NCI-H2196 treated with DMSO at 0.1 percent for 48 hours (cell line): Measurements from ENCODE around the gene PCNX1.
"Not testable (repeated sequence)": the region's sequence is repeated elsewhere in the genome, so short reads cannot be mapped to it uniquely, and the experiment has no call there.

Experiments
- DNase-seq: peaks from one replicate; lab custom pipeline; 2025; ENCODE audit not compliant: unreplicated experiment; lab: John Stamatoyannopoulos, UW

Gene PCNX1

DNA sequence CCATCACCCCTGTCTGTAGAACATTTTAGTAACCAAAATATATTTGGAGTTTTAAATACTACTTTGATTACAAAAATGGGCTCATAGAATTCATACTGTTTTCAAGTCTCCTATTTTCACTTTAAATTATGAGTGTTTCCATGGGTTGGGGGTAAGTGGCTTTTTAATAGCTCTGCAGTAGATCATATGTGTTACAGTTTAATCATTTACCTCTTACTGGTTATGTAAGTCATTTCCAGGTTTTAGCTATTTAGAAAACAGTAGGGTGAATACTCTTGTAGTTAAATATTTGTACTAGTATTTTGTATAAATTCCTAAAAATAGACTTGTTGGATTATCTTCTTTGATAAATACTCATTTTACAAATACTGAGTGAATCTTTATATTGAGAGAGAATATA, 8.2 kb downstream of the PCNX1 start:
- DNase-seq: no peak

DNA sequence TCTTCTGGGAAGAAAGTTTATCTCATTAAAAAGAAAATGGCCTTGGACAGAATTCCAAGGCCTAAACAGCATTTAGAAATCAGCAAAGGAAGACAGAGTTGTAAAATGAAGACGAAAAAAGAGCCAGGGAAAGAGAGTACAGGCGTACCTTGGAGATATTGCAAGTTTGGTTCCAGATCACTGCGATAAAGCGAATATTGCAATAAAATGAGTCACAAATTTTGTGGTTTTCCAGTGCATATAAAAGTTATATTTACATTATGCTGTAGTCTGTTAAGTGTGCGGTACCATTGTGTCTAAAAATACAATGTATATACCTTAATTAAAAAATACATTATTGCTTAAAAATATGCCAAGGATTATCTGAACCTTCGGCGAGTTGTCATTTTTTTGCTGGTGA, 9.0 kb downstream of the PCNX1 start:
- DNase-seq: no peak

DNA sequence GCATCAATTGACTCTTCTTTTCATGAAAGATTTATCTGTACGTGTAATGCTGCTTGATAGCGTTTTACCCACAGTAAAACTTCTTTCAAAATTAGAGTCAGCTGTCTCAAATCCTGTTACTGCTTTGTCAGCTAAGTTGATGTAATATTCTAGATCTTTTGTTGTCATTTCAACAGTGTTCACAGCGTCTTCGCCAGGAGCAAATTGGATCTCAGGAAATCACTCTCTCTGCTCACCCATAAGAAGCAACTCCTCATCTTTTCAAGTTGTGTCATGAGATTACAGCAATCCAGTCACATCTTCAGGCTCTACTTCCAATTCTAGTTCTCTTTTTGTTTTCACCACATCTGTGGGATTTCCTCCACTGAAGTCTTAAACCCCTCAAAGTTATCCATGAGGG, 9.5 kb downstream of the PCNX1 start:
- no peak for DNase-seq

DNA sequence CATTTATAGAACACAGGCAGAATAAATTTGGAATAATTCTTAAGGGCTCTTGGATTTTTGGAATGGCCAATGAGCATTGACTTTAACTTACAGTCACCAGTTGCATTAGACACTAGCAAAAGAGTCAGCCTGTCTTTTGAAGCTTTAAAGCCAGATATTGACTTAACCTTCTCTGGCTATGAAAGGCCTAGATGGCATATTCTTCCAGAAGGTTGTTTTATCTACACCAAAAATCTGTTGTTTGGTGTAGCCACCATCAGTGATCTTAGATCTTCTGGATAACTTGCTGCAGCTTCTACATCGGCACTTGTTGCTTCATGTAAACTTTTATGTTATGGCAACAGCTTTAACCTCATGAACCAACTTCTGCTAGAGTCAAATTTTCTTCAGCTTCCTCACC, 10.4 kb downstream of the PCNX1 start:
- DNase-seq: no peak

DNA sequence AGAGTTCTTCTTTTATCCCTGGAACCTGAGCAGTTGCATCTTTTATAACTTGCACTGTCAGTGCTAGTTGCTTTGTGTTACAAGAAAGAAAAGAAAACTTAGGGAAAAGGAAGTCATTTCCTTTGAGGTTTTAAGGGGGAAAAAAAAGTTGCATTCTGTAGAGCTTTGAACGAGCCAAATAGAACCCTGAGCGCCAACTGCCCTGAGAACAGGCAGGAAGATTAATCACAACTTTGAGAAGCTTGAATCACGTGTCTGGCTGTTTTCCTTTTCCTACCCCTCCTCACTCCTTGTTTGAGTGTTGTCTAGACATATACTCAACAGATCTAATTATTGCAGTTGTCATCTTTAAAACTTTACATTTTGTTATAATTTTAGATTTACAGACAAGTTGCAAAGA, 12.5 kb downstream of the PCNX1 start:
- no peak for DNase-seq

DNA sequence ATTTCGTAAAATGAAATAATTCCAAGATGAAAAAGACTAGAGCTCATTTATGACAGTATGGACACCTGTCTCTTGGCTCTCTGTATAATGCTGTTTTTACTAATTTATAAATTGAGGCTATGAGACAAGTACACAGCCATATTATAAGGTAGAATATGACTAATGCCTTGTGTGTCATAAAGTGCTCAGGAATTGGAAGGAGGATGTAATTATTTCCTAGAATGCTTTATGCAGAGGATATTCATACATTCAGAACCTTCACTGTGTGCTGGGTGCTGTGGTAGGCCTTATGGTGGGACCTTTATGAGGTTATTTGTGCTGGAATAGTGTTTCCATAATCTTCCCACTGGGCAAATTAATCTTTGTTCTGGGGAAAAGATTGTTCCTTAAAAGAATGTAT, 13.3 kb downstream of the PCNX1 start:
- DNase-seq: no peak

DNA sequence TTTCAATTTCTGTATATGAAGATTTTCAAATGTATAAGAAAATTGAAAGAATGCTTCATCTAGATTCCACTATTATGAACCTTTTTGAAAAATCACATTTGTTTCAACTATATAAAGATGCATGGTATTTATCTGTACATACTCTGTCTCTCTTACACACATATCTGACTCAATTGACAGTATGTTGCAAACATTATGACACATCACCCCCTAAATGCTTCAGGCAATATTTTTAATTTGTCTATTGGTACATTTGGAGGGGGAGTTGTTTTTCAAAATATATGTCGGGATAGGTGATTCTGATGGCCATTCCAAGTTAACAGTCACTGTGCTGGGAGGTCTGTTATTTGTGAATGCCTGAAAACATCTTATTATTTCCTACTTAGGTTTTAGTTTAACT, 14.4 kb downstream of the PCNX1 start:
- DNase-seq: no peak

DNA sequence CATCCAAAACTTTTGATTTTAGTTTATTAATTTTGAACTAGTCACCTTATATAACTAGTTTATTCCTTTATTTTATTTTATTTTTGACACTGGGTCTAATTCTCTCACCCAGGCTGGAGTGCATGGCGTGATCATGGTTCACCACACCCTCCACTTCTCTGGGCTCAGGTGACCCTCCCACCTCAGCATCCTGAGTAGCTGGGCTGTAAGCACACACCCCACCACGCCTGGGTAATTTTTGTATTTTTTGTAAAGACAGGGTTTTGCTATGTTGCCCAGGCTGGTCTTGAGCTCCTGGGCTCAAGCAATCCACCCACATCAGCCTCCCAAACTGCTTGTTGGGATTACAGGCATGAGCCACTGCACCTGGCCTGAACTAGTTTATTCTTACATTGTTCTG, 17.3 kb downstream of the PCNX1 start:
- DNase-seq: no peak

DNA sequence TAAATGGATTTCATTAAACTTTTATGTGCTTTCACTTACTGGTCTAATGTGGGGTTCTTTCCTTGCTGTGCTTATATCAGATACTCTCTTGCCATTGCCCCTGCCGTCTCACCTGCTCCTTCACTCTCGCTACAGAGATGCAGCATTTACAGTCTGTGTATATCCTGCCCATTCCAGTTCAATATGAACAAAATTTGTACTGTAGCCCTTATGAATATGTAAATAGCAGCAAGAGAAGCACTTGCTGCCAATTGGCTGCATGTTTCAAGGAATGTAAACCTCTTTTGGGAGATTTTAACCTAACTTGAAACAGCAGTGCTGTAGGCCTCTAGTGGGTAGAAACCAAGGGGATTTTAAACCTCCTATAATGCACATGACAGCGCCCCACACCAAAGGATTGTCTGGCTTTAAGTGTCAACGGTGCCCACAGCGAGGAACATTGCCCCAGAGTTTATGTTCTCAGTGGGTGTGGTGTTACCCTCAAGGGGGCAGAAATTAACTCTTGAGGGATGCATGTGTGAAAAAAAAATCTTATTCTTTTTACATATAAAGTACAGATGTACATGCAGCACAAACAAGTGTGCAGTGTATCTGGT, 19.1 kb downstream of the PCNX1 start:
- no peak for DNase-seq

DNA sequence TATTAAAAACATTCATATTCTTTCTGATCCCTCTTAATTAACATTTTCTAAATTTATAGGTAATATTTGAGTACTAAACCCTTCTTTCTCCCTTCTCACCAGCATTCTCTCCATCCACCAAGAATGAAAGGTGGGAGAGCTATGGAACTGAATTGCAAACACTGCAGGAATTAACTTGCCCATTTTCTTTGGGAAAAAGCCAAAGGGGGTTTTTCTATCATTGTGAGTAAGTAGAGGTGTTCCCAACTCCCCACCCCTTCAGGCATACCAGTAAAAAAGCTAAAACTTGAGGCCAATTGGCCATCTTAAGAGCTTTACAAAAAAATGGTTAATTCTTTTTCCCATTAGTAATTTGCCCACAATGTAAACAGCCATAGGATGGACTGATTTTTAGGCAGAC, 23.7 kb downstream of the PCNX1 start:
- no peak for DNase-seq

DNA sequence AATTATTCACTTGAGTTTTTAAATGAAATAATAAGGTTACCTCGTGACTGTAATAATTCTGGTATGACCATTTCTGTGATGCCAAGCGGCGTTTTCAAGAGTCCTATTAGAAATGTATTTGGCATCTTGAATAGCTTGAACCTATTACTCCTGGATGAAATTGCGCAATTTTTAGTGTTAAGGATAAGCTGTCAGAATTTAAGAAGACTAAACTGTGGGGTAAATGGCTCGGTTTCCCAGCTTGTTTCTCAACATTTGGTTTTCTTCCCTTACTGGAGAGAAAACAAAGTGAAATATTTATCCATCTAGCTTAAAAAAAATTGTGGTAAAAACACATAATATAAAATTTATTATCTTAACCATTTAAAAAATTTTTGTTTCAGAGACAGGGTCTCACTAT, 26.8 kb downstream of the PCNX1 start:
- DNase-seq: no peak

DNA sequence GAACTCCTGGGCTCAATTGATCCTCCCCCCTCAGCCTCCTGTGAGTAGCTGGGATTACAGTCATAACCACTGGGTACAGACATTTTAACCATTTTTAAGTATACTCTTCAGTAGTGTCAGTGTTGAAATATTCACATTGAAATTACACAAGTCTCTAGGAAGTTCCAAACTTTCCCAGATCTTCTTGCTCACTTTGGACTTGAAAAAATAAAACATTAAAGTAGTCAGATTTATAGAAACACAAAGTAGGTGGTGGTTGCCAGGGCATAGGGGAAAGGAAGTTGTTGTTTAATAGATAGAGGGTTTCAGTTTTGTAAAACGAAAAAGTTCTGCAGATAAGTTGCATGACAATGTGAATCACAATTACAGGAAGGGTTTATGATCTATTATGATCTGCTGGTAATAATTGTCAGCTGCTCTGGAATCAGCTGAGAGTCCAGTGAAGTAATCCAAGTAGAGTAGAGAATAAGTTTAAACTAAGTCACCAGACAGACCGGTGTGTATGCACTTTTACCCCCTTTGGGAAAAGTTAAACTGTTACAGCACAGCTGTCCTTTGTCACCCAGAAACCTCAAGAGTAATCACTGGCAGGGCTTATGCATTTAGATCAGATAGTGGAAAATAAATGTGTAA, 27.4 kb downstream of the PCNX1 start:
- no peak for DNase-seq

DNA sequence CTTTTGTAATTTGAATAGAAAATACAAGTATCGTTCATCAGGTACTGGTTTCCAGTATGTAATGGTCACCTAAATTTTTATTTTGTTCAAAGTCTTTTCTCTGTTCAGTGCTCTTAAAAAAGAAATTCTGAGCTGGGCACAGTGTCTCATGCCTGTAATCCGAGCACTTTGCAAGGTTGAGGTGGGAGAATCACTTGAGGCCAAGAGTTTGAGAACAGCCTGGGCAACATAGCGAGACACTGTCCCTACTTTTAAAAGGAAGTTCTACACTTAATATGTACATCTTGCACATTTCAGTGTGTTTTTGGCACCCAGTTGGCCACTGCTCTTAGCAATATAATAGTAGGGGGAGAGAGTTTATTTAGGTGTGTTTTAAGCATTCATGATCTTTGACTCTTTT, 27.9 kb downstream of the PCNX1 start:
- no peak for DNase-seq

DNA sequence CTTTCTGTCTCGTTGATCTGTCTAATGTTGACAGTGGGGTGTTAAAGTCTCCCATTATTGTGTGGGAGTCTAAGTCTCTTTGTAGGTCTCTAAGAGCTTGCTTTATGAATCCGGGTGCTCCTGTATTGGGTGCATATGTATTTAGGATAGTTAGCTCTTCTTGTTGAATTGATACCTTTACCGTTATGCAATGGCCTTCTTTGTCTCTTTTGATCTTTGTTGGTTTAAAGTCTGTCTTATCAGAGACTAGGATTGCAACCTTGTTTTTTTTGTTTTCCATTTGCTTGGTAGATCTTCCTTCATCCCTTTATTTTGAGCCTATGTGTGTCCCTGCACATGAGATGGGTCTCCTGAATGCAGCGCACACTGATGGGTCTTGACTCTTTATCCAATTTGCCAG, 32.4 kb downstream of the PCNX1 start:
- DNase-seq: not testable (repeated sequence)

DNA sequence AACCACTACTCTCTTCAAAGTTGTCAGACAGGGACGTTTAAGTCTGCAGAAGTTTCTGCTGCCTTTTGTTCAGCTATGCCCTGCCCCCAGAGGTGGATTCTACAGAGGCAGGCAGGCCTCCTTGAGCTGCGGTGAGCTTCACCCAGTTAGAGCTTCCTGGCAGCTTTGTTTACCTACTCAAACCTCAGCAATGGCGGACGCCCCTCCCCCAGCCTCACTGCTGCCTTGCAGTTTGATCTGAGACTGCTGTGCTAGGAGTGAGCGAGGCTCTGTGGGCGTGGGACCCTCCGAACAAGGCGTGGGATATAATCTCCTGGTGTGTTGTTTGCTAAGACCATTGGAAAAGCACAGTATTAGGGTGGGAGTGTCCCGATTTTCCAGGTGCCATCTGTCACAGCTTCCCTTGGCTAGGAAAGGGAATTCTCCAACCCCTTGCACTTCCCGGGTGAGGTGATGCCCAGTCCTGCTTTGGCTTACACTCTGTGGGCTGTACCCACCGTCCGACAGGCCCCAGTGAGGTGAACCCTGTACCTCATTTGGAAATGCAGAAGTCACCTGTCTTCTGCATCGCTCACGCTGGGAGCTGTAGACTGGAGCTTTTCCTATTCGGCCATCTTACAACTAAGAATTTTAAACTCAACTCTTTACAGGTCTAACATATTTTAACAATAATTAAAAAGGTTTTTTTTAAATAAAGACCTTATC, 34.5 kb downstream of the PCNX1 start:
- DNase-seq: not testable (repeated sequence)

DNA sequence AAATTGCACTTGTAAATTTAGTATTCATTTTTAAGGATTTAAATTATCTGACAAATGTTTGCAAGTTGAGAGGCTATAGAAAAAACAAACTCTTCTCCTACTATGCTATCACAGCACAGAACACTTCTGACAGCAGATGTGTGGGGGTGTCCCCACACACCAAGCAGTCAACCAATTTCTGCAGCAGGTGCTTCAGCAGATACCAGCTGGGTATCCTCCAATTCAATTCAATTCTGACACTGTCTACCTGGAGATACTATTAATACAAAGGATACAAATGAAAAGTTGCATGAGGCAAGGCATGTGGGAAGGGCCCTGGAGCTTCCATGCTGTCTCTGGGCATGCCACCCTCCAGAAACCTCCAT, 35.1 kb downstream of the PCNX1 start:
- DNase-seq: no peak

DNA sequence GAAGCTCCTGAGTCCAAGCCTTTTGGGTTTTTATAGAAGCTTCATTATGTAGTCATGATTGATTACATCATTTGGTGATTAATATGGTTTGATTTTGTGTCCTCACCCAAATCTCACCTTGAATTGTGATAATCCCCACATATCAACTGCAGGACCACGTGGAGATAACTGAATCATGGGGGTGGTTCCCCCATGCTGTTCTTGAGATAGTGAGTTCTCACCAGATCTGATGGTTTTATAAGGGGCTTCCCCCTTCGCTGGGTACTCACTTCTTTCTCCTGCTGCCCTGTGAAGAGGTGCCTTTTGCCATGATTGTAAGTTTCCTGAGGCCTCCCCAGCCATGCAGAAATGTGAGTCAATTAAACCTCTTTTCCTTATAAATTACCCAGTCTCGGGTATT, 35.5 kb downstream of the PCNX1 start:
- DNase-seq: not testable (repeated sequence)

DNA sequence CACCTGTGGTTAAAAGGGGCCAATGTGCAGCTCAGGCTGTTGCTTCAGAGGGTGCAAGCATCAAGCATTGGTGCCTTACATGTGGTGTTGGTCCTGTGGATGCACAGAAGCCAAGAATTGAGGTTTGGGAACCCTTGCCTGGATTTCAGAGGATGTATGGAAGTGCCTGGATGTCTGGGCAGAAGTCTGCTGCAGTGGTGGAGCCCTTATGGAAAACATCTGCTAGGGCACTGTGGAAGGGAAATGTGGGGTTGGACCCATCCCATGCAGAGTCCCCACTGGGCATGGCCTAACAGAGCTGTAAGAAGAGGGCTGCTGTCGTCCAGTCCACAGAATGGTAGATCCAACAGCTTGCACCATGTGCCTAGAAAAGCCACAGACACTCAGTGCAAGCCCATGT, 36.6 kb downstream of the PCNX1 start:
- DNase-seq: no peak

DNA sequence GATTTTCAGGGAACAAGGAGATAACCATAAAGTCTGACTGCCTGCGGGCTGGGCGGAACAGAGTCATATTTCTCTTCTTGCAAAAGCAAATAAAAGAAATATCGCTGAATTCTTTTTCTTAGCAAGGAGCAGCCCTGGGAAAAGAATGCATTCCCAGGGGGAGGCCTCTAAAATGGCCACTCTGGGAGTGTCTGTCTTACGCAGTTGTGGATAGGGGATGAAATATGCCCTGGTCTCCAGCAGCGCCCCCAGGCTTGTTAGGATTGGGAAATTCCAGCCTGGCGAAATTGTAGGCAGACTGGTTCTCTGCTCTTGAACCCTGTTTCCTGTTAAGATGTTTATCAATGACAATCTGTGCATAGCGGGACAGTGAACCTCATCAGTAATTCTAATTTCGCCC, 40.5 kb downstream of the PCNX1 start:
- no peak for DNase-seq

DNA sequence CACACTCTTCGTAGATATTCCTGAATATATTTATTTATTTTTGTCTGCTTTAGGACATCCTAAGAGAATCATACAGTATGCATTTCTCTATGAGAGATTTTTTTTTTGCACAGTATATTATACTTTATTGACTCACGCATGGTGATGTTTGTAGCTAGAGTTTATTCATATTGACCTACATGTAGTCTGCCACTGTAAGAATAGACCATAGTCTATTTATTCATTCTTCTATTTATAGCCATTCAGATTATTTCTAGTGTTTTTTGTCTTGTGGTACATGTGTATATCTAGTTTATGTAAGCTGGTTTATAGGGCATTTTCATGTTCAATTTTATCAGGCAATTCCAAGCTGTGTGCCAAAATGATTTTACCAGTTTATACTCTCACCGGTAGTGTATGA, 45.2 kb downstream of the PCNX1 start:
- DNase-seq: no peak

DNA sequence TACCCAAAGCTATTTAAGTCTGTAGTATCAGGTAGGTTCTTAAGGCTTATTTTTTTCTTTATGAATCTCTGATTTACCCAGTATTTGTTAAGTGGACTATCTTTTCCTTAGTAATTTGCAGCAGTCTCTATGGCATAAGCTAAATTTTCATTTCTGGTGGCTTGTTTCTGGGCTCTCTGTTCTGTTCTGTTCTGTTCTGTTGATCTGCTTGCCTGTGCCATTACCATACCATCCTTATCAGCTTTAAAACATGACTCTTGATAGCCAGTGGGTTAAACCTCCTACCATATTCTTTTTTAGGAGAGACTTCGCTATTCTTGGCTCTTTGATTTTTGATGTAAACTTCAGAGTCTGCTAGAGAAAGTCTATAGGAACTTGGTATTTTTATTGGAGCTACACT, 46.8 kb downstream of the PCNX1 start:
- DNase-seq: no peak

DNA sequence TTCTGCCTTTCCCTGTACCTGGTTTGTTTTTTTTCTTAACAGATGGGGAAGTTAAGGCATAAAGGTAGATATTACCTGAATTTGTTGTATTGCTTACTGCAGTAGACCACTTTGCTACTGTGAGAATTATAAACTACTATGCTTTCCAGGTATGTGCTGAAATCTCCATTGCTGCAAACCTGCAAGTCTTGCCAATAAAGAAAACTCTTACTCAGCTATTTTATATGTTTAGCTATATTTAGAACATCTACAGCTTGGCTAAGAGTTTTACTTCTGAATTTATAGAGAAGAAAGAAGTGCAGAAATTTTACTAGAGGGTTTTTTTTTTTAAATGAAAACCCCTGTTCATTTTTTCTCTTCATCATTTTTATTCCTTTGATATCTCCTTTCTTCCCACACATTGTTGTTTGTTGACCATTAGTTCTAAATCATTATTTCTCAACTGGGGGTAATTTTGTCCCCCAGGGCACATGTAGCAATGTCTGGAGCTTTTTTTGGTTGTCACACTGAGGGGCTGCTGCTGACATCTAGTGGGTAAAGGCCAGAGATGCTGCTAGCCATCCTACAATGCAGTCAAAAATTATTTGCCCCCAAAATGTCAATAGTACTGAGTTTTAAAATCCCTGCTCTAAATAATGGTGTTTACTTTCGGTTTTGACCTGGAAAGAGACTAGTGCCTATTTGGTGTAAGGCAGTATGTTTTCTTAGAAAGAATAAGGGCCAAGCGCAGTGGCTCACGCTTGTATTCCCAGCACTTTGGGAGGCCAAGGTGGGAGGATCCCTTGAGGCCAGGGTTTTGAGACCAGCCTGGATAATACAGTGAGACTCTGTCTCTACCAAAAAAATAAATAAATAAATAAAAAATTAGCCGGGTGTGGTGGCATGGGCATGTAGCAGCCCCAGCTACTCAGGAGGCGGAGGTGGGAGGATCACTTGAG, 48.6 kb downstream of the PCNX1 start:
- DNase-seq: no peak
